ENCODE data around the gene KMO. TPM values are rescaled to one million over a fixed set of nuclear protein-coding genes. Genes with fewer than 3 reads are reported as not detected.

The KMO gene
- 0.17 and 17.1 TPM in 2 replicates for total RNA-seq (2014; rRNA removed; shearing (Covaris generic))

GRCh38 chr1:241532162-241532531 is at the start of gene KMO:
Gene KMO, plus strand, starts transcription at chr1:241532378. Its CDS starts 67 bp downstream, at chr1:241532445.
- DNase-seq (ENCODE audit: low read depth), result peak; percentile 19

DNA sequence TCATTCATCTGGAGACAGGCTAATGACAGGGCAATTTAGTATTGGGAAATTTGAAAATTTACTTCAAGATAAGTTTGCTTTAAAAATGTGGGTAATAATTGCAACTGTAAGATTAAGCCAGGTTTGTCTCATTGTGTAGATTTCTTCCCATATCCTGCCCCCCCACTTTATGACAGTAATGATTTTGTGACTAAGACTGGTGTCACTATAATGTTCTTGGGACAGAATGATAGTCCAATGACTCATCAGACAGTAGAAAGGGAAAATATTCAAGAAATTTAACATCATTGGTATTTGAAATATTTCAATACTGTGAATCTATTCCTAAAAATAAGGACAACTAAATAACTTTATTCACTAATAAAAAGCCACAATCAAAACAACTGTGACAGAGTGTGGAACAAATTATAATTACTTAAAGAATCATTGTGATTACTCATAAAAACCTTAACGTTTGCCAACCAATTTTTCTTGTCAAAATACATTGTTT is 49.4 kb upstream of the KMO start:
- peak; percentile 75 for DNase-seq (ENCODE audit: low read depth)

- DNase-seq (ENCODE audit: low read depth), result no peak
Measured at GRCh38 chr1:241485145-241485544, 47.0 kb upstream of the KMO start.

- DNase-seq (ENCODE audit: low read depth), result peak; percentile 28
Measured at GRCh38 chr1:241485554-241485992, 46.6 kb upstream of the KMO start.

DNA sequence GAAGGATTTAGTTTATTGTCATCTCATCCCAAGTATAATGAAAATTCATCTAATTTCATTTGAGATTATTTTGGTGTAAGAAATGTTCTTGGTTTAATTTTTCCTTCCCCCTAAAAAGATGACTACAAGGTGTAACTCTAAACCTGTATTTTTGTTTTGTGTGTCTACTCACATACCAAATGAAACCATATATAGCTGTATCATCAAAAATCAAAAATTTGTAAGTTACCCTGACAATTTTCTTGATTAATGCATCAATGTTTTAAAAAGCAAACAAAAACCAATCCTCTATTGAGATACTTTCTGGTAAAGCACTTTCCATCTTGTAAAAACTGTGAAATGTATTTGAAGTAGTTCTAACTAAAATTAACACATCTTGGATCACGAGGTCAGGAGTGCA is 43.4 kb upstream of the KMO start:
- no peak for DNase-seq (ENCODE audit: low read depth)

DNA sequence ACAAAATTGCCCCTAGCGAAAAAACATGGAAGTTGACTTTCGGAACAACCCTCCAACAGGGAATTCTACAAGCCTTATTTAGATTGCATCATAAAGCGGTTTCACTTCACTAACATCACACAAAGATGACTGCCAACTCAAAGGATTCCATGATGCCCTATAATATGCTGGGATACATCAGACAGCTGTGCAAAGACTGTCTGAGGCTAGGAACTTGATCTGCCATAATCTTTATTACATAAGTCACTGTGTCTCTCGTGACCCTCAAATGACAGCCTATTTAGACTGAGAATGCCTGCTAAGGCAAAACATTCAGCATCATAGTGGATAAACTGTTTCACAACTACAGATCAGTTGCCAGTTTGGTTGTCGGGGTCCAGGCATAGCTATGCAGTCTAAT is 36.4 kb upstream of the KMO start:
- no peak for DNase-seq (ENCODE audit: low read depth)

DNA sequence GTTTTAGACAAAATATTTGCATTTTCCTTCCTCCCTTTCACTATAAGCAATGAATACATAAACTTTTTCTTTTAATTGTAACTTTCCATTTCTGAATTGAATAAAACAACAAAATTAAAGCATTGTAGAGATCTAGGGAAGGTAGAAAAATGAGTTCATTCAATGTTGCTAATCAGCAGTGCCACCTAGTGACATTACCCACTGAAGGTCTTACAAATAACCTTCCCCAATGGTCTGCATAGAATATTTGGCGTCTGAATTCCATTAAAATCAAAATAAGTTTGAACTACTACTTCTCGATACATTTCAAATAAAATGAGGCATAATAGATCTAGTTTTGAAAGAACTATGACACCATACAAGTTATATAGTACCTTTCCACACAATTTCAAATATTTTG is 32.3 kb upstream of the KMO start:
- DNase-seq (ENCODE audit: low read depth), result peak; percentile 11

GRCh38 chr1:241503444-241503843 is 28.7 kb upstream of the KMO start:
- DNase-seq (ENCODE audit: low read depth), result no peak

- DNase-seq (ENCODE audit: low read depth), result no peak
Measured at GRCh38 chr1:241507189-241507863, 24.9 kb upstream of the KMO start.

- no peak for DNase-seq (ENCODE audit: low read depth)
Measured at GRCh38 chr1:241513378-241513777, 18.8 kb upstream of the KMO start.

- peak; percentile 31 for DNase-seq (ENCODE audit: low read depth)
Measured at GRCh38 chr1:241518476-241519307, 13.5 kb upstream of the KMO start.

GRCh38 chr1:241519308-241520079 is 12.7 kb upstream of the KMO start, which contains the start of gene FH:
Gene FH, minus strand, starts transcription at chr1:241519755. Its CDS starts 33 bp downstream, at chr1:241519722.
- DNase-seq (ENCODE audit: low read depth), result peak; percentile 98

DNA sequence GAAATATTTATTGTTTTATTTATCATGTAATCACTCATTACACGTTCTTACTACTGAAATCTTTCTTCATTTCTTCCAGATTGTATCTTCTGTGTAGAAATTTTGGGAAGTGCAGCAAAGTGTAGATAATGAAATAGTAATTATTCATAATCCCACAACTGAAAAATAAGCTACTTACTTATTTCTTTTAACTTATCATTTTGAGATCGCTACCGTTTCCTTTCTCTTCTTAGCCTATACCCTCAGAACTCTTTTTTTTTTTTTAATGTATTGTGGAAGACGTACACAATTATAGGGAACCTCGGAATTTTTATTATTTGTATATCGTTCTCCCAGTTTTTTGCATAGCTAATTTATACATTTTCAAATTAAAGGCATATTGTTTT is 12.1 kb upstream of the KMO start:
- no peak for DNase-seq (ENCODE audit: low read depth)

DNA sequence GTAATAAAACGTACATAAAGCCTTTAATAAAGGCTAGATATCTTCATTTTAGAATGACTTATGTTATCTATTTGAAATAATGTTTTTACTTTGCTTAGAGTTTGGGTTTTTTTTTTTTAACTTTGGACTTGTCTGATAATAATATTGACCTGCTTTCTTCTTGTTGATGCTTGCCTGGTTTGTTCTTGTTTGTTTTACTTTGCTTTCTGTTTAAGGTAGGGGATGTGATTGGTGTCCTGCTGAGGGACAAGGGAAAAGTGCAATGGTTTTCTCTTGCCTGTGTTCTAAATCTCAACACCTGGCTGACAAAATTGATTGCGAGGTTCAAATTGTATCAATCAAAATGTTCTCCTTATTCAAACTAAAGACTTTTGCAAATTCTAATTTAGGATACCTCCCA is 10.5 kb upstream of the KMO start:
- DNase-seq (ENCODE audit: low read depth), result no peak

GRCh38 chr1:241525026-241525425 is 7.2 kb upstream of the KMO start:
- no peak for DNase-seq (ENCODE audit: low read depth)

DNA sequence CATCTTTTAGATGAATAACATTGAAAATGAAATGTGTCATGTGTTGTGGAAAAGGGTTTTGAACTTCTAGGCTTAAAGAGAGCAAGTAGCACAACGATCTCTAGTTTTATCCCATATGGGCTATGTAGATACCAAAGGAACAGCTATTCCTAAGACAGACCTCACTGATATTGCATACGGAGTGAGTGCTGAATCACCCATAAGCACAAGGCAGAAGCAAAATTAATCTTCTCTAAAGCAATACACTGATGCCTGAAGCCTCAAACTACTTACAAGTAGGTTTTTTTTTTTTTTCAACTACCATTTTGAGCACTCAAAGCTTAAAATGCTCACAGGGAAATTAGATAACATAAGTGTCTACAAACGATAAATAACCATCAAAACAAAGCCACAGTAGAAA is 5.0 kb upstream of the KMO start:
- no peak for DNase-seq (ENCODE audit: low read depth)

GRCh38 chr1:241531195-241532161 is 700 bp upstream of the KMO start:
- peak; percentile 43 for DNase-seq (ENCODE audit: low read depth)

DNA sequence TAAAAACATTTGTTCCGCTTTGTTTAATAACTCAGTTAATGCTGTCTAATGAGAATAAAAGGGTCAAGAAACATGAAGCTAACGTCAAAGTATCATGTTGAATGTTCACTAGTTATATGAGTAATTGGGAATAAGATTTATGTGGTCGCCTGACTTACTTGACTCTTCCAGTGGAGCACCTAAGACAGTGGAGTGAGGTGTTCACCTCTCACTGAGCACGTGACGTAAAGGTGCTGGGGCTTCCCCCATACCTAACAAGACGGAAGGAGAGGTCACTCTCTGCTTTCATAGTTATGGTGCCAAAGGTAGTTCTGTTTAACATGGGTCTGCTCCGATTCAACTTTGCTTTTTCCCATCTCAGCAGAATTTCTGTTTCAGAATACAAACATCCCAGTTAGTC is 686 bp downstream of the KMO start:
- DNase-seq (ENCODE audit: low read depth), result no peak

DNA sequence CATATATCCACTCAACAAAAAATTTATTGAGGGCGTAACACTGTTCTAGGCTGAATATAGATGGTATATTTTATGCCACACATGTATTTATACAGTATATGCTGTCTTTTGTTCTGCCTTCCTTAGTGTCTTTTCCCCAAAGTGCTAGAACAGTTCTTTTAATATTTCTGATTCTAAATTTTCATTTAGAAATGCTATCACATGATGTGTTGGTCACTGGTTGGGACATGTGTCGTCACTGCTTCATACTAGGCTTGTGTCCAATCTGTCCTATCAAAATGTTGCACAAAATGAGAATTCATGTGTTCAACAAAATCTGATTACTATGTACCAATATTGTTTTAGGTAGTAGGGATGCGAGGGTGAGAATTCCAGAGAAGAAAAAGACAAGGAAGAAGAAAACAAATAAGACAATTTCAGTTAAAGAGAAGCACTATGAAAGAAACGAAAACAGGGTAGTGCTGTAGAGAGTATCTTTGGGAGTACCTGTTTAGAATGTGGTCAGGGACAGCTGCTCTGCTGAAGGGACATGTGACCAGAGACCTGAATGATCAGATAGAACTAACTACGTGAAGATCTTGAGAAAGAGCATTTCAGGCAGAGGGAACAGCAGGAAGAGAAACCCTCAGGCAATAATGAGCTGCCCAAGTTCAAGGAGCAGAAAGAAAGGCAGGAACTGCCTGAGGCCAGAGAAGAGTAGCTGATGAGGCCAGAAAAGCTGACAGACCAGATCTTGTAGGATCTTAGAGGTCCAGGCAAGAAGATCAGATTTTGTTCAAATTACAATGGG is 1.3 kb downstream of the KMO start:
- no peak for DNase-seq (ENCODE audit: low read depth)

DNA sequence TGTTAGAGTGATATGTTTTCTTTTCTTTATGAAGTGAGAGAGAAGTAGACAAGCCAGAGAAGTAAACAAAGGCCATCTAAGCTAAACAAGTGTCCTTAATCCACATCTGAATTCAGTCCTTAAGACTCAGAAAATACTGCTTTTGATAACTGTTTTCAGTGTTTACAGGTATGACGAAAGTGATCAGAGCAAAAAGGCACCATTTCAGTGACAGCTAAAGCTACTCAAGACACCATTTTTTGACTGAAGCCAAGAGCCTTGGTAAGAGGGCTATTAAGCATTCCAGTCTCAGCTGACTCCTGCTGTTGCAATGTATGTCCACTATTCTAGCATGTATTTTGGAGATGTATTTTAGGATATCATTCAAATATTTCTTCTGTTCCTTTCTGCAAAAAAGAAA is 4.1 kb downstream of the KMO start:
- DNase-seq (ENCODE audit: low read depth), result no peak
